Astrocyte (in vitro differentiated cells and primary cell): Measurements from ENCODE around the gene C16orf46. TPM values are rescaled to one million over a fixed set of nuclear protein-coding genes. Genes with fewer than 3 reads are reported as not detected.

Experiments
- DNase-seq: peaks from one replicate; pipeline ENCODE4 v3.0.0-alpha.2; 2010; ENCODE audit warnings: low read depth
- FAIRE-seq: peaks from 2 replicates; lab custom pipeline; 2011; peaks lifted over from hg19 to GRCh38; lab: Jason Lieb, UNC
- H2AFZ ChIP-seq: 2 replicates; pipeline ENCODE4 v1.6.0; 2012; ENCODE audit warnings: low read depth, low read length, inconsistent platforms
- H3K27ac ChIP-seq: 2 replicates; pipeline ENCODE4 v1.5.1; 2011; ENCODE audit warnings: low read depth, low read length, inconsistent platforms
- H3K27me3 ChIP-seq: 2 replicates; pipeline ENCODE4 v1.6.0; 2011; ENCODE audit warnings: low read length, inconsistent platforms; ENCODE audit not compliant: insufficient read depth
- H3K36me3 ChIP-seq: 2 replicates; pipeline ENCODE4 v1.5.1; 2011; ENCODE audit warnings: low read length, inconsistent platforms; ENCODE audit not compliant: insufficient read depth
- H3K4me1 ChIP-seq: 2 replicates; pipeline ENCODE4 v1.5.1; 2011; ENCODE audit warnings: low read length, inconsistent platforms; ENCODE audit not compliant: insufficient read depth
- H3K4me2 ChIP-seq: 2 replicates; pipeline ENCODE4 v1.6.0; 2012; ENCODE audit warnings: low read length, inconsistent platforms
- H3K4me3 ChIP-seq: 2 replicates; pipeline ENCODE4 v1.5.1; 2011; ENCODE audit warnings: low read depth, mild to moderate bottlenecking, low read length, inconsistent platforms; ENCODE audit not compliant: insufficient read depth
- H3K79me2 ChIP-seq: 2 replicates; pipeline ENCODE4 v1.6.0; 2012; ENCODE audit warnings: mild to moderate bottlenecking, low read length, inconsistent platforms; ENCODE audit not compliant: insufficient read depth
- H3K9ac ChIP-seq: 2 replicates; pipeline ENCODE4 v1.6.0; 2012; ENCODE audit warnings: mild to moderate bottlenecking, low read length, inconsistent platforms
- H3K9me3 ChIP-seq: 2 replicates; pipeline ENCODE4 v1.5.1; 2012; ENCODE audit warnings: low read depth, mild to moderate bottlenecking, low read length, inconsistent platforms; ENCODE audit not compliant: insufficient read depth
- H4K20me1 ChIP-seq: 2 replicates; pipeline ENCODE4 v1.6.0; 2012; ENCODE audit warnings: low read length, inconsistent platforms; ENCODE audit not compliant: insufficient read depth
- H3K27ac Mint-ChIP-seq: one replicate; pipeline ENCODE4 v1.8.0; 2021; ENCODE audit warnings: mild to moderate bottlenecking, mixed read lengths; ENCODE audit not compliant: unreplicated experiment
- H3K27me3 Mint-ChIP-seq: one replicate; pipeline ENCODE4 v1.8.0; 2021; ENCODE audit warnings: low read depth, mixed read lengths; ENCODE audit not compliant: unreplicated experiment
- H3K36me3 Mint-ChIP-seq: one replicate; pipeline ENCODE4 v1.8.0; 2021; ENCODE audit warnings: low read depth, mixed read lengths; ENCODE audit not compliant: unreplicated experiment
- H3K4me1 Mint-ChIP-seq: one replicate; pipeline ENCODE4 v1.8.0; 2021; ENCODE audit warnings: low read depth, mixed read lengths; ENCODE audit not compliant: unreplicated experiment
- H3K4me3 Mint-ChIP-seq: one replicate; pipeline ENCODE4 v1.8.0; 2021; ENCODE audit warnings: mild to moderate bottlenecking, moderate library complexity, mixed read lengths; ENCODE audit not compliant: unreplicated experiment
- H3K9me3 Mint-ChIP-seq: one replicate; pipeline ENCODE4 v1.8.0; 2021; ENCODE audit warnings: mild to moderate bottlenecking, mixed read lengths; ENCODE audit not compliant: unreplicated experiment
- EZH2 ChIP-seq: IDR thresholded peaks from 2 replicates; pipeline ENCODE4 v1.6.1; 2012; ENCODE audit warnings: mild to moderate bottlenecking, low read length, inconsistent platforms; ENCODE audit not compliant: insufficient read depth
- total RNA-seq: library from RNA; stranded (reverse); gene quantifications from 2 replicates; pipeline ENCODE4 v1.2.1, GENCODE V29; 2021
- TF ChIP-seq, protein P1 (sequence below): IDR thresholded peaks from 2 replicates; pipeline ENCODE4 v1.5.1; 2011; ENCODE audit warnings: low read depth, mild to moderate bottlenecking, inconsistent platforms, low read length, moderate library complexity; ENCODE audit not compliant: insufficient read depth

C16orf46 gene
- total RNA-seq, 1 donor from 2014 or later, result 1.8 TPM

DNA sequence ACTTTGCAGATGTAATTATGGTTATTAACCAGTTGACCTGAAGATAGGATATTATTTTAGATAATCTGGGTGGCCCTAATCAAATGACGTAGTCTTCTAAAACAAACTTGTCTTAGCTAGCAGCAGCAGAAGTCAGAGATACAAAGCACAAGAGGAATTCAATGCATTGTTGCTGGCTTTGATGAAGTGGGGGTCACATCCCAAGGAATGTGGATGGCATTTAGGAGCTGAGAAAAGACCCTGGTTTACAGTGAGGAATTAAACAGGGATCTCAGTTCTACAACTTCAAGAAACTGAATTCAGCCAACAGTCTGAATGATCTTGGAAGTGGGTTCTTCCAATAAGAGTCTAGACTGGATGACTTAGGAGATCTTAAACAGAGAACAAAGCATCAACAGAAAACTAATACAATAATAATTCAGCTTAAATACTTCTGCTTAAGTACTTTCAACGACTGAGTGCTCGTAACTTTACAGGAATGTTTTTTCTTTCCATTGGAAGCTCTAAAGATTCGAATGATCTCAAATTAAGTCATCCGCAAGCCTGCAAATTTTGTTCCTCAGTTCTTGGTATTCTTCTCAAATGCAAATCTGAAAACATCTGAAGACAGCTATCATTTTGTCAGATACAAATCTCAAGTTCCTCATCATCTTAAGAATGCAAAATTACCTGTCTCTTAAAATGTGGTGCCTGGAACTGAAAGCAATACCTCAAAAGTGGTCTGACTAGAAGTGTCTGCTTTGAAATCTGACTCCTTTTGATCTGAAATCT, 3.3 kb downstream of the C16orf46 start:
- Histone ChIP-seq H3K4me1 (peaks cover 3% of the 10 kb centered on the region), H3K9me3 (no peaks in the 10 kb centered on the region), H3K4me3 (no peak overlapping the region), H3K27ac (no peak overlapping the region), H2AFZ (no peak overlapping the region), H3K4me2 (no peak overlapping the region), H3K36me3 (no peaks in the 10 kb centered on the region), H3K79me2 (no peaks in the 10 kb centered on the region), H3K9ac (no peak overlapping the region), H3K27me3 (no peaks in the 10 kb centered on the region), H4K20me1 (no peaks in the 10 kb centered on the region)
- DNase-seq (no peak), FAIRE-seq (no peak)
- Mint-ChIP-seq H3K36me3 (no peaks in the 10 kb centered on the region), H3K4me1 (no peaks in the 10 kb centered on the region), H3K27ac (no peak overlapping the region), H3K4me3 (no peak overlapping the region), H3K9me3 (no peaks in the 10 kb centered on the region), H3K27me3 (no peaks in the 10 kb centered on the region)
- TF ChIP-seq EZH2, result no peak
- TF ChIP-seq, protein P1, sequence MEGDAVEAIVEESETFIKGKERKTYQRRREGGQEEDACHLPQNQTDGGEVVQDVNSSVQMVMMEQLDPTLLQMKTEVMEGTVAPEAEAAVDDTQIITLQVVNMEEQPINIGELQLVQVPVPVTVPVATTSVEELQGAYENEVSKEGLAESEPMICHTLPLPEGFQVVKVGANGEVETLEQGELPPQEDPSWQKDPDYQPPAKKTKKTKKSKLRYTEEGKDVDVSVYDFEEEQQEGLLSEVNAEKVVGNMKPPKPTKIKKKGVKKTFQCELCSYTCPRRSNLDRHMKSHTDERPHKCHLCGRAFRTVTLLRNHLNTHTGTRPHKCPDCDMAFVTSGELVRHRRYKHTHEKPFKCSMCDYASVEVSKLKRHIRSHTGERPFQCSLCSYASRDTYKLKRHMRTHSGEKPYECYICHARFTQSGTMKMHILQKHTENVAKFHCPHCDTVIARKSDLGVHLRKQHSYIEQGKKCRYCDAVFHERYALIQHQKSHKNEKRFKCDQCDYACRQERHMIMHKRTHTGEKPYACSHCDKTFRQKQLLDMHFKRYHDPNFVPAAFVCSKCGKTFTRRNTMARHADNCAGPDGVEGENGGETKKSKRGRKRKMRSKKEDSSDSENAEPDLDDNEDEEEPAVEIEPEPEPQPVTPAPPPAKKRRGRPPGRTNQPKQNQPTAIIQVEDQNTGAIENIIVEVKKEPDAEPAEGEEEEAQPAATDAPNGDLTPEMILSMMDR, result no peak

DNA sequence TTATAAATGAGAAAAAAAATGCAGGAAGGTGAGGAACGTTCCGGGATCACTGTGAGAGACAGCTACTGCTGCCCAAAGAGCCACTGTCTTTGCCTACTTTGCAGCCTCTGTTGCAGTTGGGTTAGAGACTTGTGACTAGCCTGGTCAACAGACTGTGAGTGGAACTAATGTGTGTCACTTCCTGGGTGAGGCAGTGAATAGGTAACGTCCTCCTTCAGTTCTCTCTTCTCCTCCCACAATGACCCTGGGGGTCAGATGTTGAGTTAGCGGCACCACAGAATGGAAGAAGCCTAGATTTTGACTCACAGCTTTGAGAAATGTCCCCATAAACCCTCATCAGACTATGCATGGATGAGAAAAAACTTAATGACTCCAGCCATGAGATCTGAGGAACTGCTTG, 5.2 kb downstream of the C16orf46 start:
- H3K4me1 ChIP-seq, result no peaks in the 10 kb centered on the region
- Mint-ChIP-seq H3K36me3 (no peaks in the 10 kb centered on the region), H3K4me3 (no peak overlapping the region), H3K4me1 (no peaks in the 10 kb centered on the region), H3K27ac (no peak overlapping the region), H3K9me3 (no peaks in the 10 kb centered on the region), H3K27me3 (no peaks in the 10 kb centered on the region)
- H3K9me3 ChIP-seq, result no peaks in the 10 kb centered on the region
- no peaks in the 10 kb centered on the region for H3K27me3 ChIP-seq
- no peak overlapping the region for H3K4me3 ChIP-seq
- TF ChIP-seq EZH2, result no peak
- TF ChIP-seq, protein P1, result no peak
- H3K27ac ChIP-seq, result no peak overlapping the region
- no peaks in the 10 kb centered on the region for H3K79me2 ChIP-seq
- H3K4me2 ChIP-seq, result no peak overlapping the region
- peak overlapping the region; percentile 11 for H2AFZ ChIP-seq
- H4K20me1 ChIP-seq, result no peaks in the 10 kb centered on the region
- FAIRE-seq, result no peak
- H3K36me3 ChIP-seq, result no peaks in the 10 kb centered on the region
- no peak for DNase-seq
- H3K9ac ChIP-seq, result no peak overlapping the region

DNA sequence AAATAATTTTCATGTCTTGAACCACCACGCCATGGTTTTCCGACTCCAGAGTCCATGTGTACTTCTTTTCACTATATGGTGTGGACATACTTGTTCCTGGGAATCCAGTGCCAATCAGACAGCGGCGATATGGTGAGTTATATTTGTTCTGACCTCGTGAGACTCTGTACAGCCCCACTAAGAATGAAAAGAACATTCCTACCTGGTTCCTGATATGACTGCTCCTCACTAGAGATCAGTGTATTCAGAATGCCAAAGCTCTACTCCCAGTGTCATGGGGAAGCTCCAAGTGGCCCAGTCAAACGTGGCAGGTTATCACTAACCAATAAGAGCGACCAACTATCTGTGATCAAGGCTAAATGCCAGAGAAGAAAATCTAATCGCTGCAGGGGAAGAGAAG, 6.1 kb downstream of the C16orf46 start:
- H3K27me3 Mint-ChIP-seq, result no peaks in the 10 kb centered on the region
- H3K27ac ChIP-seq, result no peak overlapping the region
- FAIRE-seq (no peak), DNase-seq (no peak)
- no peak overlapping the region for H2AFZ ChIP-seq
- no peak overlapping the region for H3K27ac Mint-ChIP-seq
- no peaks in the 10 kb centered on the region for H3K4me1 Mint-ChIP-seq
- no peaks in the 10 kb centered on the region for H3K36me3 Mint-ChIP-seq
- H3K9me3 ChIP-seq, result no peaks in the 10 kb centered on the region
- H3K4me3 ChIP-seq, result no peak overlapping the region
- no peaks in the 10 kb centered on the region for H3K4me1 ChIP-seq
- no peak overlapping the region for H3K9ac ChIP-seq
- H3K27me3 ChIP-seq, result no peaks in the 10 kb centered on the region
- H3K9me3 Mint-ChIP-seq, result no peaks in the 10 kb centered on the region
- H3K79me2 ChIP-seq, result no peaks in the 10 kb centered on the region
- no peaks in the 10 kb centered on the region for H3K36me3 ChIP-seq
- H4K20me1 ChIP-seq, result no peaks in the 10 kb centered on the region
- no peak overlapping the region for H3K4me2 ChIP-seq
- TF ChIP-seq EZH2, result no peak
- TF ChIP-seq, protein P1, result no peak
- H3K4me3 Mint-ChIP-seq, result no peak overlapping the region
